ENCODE results near the gene GRIP1. TPM values are rescaled to one million over a fixed set of nuclear protein-coding genes. Genes with fewer than 3 reads are reported as not detected.
A peak's percentile ranks its signal among the peaks of the same experiment; 100 is the strongest.

Gene GRIP1
- total RNA-seq, 1 experiment from 2014 or later: 22.5 TPM

DNA sequence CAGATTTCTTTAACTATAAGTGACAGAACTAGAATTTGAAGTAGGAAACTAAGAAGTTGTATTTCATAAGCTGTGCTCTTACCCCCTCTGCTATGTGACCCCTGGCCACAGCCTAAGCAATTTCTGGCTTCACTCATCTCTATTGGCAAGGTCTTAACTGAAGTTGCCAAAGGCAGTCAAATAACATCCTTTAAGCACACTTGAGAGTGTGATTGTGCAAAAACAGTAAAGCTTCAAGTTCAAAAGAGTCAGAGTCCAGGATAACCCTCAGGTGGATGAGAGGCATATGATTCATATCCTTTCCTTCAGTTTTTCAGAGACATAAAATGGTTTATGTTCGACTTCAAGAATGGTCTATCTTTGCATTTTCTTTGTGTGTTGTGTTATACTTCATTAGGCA, 45.2 kb downstream of the GRIP1 start:
- DNase-seq (ENCODE audit: low spot score) (no peak), ATAC-seq (no peak)
- no peak overlapping the region for H3K4me3 Mint-ChIP-seq
- peaks cover 6% of the 10 kb centered on the region for H3K4me1 Mint-ChIP-seq
- no peaks in the 10 kb centered on the region for H3K36me3 Mint-ChIP-seq
- no peak overlapping the region for H3K27ac Mint-ChIP-seq
- CTCF ChIA-PET: no interaction called here
- TF ChIP-seq ZNF671 (CRISPR knock-in tag; IDR thresholded peaks at IDR 0.05) (no peak), ATF1 (CRISPR knock-in tag; IDR thresholded peaks at IDR 0.05) (no peak), CREB1 (CRISPR knock-in tag; IDR thresholded peaks at IDR 0.05) (no peak), ZNF121 (CRISPR knock-in tag; IDR thresholded peaks at IDR 0.05) (no peak), MXD4 (CRISPR knock-in tag; IDR thresholded peaks at IDR 0.05; ENCODE audit: borderline replicate concordance) (no peak)
- no peaks in the 10 kb centered on the region for H3K9me3 Mint-ChIP-seq
- no peaks in the 10 kb centered on the region for H3K27me3 Mint-ChIP-seq (ENCODE audit: low read depth)
- POLR2A ChIA-PET: no interaction called here

GRCh38 chr12:66629138-66629870, 49.6 kb downstream of the GRIP1 start:
- no peaks in the 10 kb centered on the region for H3K36me3 Mint-ChIP-seq
- no peak overlapping the region for H3K27ac Mint-ChIP-seq
- no peak overlapping the region for H3K4me3 Mint-ChIP-seq
- no peak for ATAC-seq
- CTCF ChIA-PET: interaction anchor here (1.2 kb wide), 1 partner anchor 514 kb away, joined by 3 read pairs; no protein-coding TSS in a partner anchor
- no peaks in the 10 kb centered on the region for H3K27me3 Mint-ChIP-seq (ENCODE audit: low read depth)
- H3K4me1 Mint-ChIP-seq: peaks cover 24% of the 10 kb centered on the region
- POLR2A ChIA-PET: no interaction called here
- DNase-seq (ENCODE audit: low spot score): no peak
- no peaks in the 10 kb centered on the region for H3K9me3 Mint-ChIP-seq
- TF ChIP-seq, protein P1, sequence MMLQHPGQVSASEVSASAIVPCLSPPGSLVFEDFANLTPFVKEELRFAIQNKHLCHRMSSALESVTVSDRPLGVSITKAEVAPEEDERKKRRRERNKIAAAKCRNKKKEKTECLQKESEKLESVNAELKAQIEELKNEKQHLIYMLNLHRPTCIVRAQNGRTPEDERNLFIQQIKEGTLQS (CRISPR knock-in tag; conservative IDR thresholded peaks at IDR 0.05): no peak
- TF ChIP-seq CREM (CRISPR knock-in tag; IDR thresholded peaks at IDR 0.05) (no peak), CREB1 (CRISPR knock-in tag; IDR thresholded peaks at IDR 0.05) (no peak), CBFB (CRISPR knock-in tag; IDR thresholded peaks at IDR 0.05; ENCODE audit: low read depth) (no peak), SOX15 (CRISPR knock-in tag; IDR thresholded peaks at IDR 0.05) (no peak), JAZF1 (CRISPR knock-in tag; IDR thresholded peaks at IDR 0.05) (no peak), MYBL2 (CRISPR knock-in tag; IDR thresholded peaks at IDR 0.05) (no peak), TEAD4 (CRISPR knock-in tag; IDR thresholded peaks at IDR 0.05) (no peak), FOXK1 (CRISPR knock-in tag; IDR thresholded peaks at IDR 0.05) (no peak), ATF6 (CRISPR knock-in tag; IDR thresholded peaks at IDR 0.05) (no peak)

DNA sequence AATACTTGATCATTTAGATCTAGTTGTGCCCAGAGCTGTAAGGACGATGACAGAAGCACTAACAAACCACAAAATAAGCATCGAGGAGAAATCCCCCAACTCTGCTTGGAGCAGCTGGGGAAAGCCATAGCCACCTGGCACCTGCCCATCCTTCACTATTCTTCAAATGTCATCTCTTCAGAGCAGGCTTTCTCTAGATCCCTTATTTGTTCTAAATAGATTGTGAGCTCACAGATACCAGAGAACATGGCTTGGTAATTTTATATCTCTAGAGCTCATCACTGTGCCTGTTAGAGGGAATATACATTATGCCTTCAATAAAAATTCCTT, 50.9 kb downstream of the GRIP1 start:
- ChIA-PET CTCF (no interaction called here), POLR2A (interaction anchor here (0.6 to 1.1 kb wide), 3 partner anchors 90 to 227 kb away, joined by 3 read pairs; no protein-coding TSS in a partner anchor)
- no peak overlapping the region for H3K27ac Mint-ChIP-seq
- peak; percentile 39 for ATAC-seq
- DNase-seq (ENCODE audit: low spot score): no peak
- TF ChIP-seq CREM (CRISPR knock-in tag; IDR thresholded peaks at IDR 0.05) (no peak), USF1 (CRISPR knock-in tag; IDR thresholded peaks at IDR 0.05) (no peak), ELF4 (CRISPR knock-in tag; IDR thresholded peaks at IDR 0.05; ENCODE audit: low read depth) (no peak), SMAD3 (CRISPR knock-in tag; IDR thresholded peaks at IDR 0.05; ENCODE audit: borderline replicate concordance) (no peak), ZNF219 (CRISPR knock-in tag; IDR thresholded peaks at IDR 0.05; ENCODE audit: borderline replicate concordance) (no peak)
- H3K27me3 Mint-ChIP-seq (ENCODE audit: low read depth): no peaks in the 10 kb centered on the region
- H3K4me1 Mint-ChIP-seq: peaks cover 24% of the 10 kb centered on the region
- H3K4me3 Mint-ChIP-seq: no peak overlapping the region
- H3K9me3 Mint-ChIP-seq: no peaks in the 10 kb centered on the region
- no peaks in the 10 kb centered on the region for H3K36me3 Mint-ChIP-seq

Measured in WTC11 (cell line).